ENCODE data around the gene ZFYVE28. TPM values are rescaled to one million over a fixed set of nuclear protein-coding genes. Genes with fewer than 3 reads are reported as not detected.

The ZFYVE28 gene
- total RNA-seq, 1 donor from 2014 or later, result 6.3 TPM

DNA sequence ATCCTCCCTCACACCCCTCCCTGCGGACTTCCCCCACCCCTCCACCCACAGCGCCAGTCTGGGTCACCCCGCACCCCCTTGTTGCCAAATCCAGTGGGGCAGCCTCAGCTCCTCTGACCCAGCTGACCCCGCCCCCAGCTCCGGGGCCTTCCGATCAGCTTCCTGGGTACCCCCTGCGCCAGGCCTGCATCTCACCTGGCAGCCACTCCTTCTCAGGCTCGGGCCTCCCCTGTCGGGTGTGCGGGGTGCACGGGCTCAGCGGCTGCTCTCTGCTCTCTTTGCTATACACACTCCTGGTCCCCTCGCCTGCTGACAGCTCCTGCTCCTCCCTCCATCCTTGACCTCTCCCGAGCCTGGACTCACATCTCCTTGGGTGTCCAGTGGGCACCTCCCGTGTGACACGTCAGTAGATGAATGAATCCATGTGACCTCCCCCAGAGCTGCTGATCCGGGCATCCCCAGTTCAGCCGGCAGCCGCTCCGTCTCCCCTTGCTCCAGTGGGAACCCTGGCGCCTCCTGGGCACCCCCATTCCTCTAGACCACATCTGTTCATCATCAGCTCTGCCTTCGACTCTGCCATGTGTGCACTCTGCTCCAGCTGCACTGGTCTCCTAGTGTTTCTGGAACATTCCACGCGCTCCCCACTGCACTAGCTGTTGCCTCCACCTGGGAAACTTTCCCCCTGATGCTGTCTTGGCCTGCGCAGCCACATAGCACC lies 10.2 kb upstream of the ZFYVE28 start:
- DNase-seq (ENCODE audit: low spot score), result no peak

DNA sequence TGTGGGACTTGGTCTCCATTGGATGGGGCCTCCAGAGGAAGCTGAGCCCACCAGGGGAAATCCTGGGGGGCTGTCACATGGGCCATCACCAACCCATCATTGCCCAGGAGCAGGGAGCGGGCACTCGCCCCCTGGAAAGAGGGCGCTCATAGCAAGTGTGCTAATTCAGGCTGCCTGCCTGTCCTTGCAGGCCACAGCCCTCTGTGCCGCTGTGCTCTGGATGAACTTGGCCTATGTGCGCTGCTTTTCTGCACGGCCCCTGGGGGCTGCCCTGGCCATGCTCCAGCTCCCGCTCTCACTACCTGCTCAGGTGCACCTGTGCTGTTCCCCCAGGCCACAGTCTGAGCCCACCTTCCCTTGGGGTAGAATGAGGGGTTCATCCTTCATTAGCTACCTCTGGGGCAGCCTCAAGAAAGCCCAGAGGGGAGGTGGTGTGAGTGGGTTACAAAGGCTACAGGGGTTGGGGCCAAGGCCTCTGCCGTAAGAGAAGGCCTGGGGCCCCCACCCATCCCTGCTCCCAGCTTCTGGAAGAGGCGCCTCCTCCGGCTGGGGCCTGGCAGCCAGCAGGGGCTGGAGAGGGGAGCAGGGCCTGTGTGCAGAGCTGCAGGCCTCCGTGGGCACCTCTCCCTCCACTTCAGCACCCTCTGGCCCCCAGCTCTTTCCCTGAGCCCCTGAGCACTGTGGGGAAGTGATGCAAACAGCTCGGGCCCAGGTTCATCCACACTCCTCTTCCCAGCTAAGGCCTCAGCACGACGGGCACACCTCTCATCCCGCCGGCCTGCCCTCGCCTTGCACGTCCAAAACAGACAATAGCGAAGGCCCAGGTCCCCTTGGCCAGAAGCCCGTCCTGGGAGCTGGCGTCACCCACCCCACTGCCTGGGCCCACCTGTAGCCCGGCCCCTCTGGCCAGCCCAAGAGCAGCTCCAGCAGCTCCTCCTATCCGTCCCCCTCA lies 9.2 kb upstream of the ZFYVE28 start:
- DNase-seq (ENCODE audit: low spot score), result no peak

DNA sequence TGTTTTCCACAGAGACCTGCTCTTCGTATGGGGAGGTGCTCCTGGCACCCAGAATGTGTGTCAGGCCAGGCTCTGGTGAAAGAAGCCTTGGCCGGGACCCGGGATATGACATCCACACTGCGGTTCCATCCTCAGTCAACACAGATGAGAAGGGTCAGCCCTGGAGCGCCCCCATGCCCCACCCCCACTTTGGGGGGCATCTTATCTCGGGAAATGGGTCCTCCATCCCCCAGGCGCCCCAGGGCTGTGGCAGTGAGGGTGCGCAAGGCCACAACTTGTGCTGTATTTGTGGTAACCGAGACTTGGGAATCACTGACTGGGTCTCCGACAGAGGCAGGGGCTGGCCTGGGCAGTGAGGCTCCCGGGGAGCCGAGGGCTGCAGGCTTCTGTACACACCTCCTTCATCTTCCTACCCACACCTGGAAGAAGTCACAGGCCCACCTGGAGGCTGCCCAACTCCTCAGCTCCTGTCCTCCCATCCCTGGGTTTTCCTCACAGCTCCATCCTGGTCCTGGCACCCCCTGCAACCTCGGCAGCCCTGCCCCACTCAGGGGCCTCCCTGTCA lies 8.3 kb upstream of the ZFYVE28 start:
- DNase-seq (ENCODE audit: low spot score), result no peak

DNA sequence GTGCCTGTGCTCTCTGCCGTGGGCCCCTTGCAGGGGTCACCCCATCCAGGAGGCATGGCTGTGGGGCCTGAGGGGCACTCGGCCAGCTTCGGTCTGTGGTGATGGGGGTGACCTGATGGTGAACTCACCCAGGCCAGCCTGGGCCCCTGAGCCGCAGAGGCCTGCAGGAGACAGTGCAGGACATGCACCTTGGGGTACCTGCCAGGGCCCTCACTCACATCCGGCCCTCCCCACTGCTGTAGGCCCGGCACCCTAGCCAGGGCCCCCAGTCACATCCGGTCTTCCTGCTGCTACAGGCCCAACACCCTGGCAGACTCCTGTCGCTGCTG lies 7.6 kb upstream of the ZFYVE28 start:
- DNase-seq (ENCODE audit: low spot score), result no peak

DNA sequence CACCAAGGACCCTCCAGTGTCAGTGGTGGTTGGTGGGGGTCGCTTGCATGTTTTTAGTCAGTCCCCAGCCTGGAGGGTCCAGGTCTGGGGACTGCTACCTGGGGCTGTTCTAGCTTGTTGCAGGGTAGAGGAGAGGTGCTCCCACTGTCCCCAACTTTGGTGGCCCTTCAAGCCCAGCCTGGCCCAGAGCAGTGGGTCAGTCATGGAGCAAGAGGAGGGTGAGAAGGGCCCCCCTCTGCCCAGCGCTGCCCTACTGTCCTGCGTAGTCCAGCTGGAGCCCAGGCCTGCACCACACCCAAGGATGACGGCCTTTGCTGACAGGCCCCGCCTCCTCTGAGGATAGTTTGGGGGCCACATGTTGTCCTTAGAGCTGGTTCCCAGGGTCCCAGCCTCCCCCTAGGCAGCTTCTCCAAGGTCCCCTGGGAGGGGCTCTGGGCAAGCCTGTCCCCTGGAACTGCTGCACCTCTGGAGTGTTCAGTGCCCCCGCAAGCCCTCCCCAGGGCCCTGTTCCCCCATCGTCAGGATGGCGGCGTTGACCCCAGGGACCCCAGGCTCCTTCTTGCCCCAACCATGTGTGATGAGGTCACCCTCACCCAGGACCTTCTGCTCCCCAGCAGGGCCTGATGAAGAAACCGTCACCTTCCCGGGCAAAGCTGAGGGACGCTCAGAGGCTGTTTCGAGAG lies 7.1 kb upstream of the ZFYVE28 start:
- DNase-seq (ENCODE audit: low spot score), result no peak

DNA sequence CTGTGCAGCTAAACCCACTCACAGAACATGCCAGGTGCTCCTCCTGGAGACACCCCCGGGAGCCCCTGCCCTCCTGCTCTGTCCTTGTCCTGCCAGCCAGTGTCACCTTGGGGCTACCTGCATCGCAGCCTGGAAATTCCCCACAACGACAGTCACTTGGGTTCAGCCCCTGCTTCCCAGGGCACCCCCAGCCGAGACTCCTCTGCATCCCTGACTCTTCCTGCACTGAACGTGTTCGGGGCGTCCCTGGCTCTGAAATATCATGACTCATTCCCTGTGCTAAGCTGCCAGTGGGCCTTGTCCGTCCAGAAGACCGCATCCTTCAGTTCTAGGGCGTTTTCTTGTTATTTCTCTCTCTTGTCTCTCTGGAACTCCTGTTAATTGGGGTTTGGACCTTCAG lies 6.1 kb upstream of the ZFYVE28 start:
- peak; percentile 61 for DNase-seq (ENCODE audit: low spot score)

DNA sequence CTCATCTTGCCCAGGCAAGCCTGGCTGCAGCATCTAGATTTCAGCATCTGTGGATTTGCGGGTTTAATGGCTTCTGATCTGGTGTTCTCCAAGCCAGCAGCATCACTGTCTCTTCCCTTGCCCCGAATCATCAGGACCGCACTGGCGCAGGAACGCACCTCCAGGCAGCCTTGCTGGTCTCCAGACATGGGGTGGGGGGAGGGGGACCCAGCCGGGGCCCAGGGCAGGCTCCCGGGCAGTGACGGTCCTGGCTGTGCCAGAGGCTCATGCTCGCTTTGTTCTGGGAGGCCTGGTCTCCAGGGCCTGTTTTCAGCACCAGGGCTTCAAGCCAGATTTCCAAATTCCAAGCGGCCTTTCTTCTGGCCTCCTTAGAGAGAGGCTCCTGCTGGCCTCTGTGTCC lies 5.2 kb upstream of the ZFYVE28 start:
- DNase-seq (ENCODE audit: low spot score), result no peak

DNA sequence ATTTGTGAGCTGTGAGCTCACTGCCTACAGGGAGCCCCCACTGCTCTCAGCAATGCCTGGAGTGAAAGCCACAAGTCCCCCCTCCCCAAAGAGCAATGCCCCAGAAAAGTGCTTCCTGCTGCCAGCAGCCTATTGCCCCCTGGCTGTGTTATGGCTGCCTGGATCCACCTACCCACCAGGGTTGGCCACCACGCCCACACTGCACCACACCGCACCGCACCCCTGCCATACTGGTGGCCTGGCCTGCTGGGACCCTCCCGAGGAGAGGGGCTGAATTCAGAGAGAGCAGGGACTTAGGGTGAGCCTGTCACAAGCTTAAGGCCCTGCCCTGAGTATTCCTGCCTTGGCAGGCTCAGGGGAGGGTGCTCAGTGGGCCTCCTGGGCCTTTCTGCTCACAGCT lies 4.6 kb upstream of the ZFYVE28 start:
- no peak for DNase-seq (ENCODE audit: low spot score)

DNA sequence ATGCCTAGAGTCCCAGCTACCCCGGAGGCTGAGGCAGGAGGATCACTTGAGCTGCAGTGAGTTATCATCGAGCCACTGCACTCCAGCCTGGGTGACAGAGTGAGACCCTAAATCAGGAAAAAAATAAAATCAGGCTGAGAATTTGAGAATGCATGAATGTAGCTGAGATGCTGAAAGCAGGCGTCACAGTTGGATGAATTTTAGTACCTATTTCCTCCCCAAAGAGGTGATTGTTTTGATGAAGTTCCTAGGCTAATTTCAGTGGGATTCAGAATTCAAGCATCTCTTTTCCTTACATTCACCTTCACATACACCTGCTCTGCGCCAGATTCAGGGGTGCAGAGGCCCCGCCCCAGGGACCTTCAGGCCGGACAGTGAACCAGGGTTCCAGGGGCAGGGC lies 3.5 kb upstream of the ZFYVE28 start:
- no peak for DNase-seq (ENCODE audit: low spot score)

DNA sequence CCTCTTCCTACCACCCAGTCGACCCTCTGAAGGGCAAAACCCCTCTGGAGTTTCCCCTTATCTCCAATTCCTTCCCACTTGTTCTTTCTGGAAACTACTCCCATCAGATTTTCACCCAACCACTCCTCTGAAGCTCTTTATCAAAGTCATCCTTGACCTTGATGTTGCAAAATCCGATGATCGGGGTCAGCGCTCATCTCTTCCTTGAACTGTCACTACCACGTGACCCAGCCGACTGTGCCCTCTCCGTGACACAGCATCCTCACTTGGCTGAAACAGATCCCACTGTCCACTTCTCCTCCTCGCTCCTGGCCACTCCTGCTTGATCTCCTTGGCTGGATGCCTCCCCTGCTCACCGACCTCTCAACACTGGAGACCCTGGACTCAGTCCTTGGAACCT lies 1.4 kb upstream of the ZFYVE28 start:
- no peak for DNase-seq (ENCODE audit: low spot score)

DNA sequence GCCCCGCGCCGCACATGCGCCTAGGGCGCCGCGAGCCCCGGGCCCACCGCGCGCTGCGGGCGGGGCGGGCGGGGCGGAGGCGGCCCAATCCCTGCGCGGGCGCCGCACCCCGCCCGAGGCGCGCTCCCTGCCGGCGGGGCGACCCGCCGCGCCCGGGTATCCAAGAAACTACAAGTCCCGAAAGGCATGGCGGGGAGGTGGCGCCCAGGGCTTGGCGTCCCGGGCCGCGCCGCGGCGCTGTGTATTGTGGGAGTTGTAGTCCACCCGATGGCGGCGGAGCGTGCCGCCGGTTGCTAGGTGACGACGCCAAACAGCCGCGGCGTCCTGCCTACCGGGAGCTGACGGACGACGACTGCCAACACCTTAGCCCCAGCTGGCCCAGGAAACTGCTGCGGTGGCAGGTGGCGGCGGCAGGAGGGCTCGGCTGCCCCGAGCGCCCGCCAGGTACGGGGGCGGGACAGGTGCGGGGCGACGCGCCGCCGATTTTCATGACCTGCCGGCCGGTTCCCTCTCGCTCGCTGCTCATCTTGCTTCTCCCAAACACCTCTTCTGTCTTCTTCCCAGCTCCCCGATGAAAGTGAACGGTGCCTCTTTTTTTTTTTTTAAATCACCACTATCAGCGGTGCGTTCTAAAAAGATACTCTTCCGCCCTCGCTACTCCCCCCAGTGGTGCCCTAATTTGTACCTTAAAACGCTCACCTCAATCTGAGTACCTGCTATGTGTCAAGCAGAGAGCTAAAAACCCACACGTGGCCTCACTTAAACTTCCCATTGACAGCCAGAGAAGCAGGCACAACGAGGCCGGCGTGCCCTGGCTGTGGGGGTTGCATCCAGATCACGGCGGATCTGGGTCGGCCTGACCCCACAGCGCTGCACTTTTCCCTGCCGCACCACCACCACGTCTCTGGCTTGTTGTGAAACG lies 466 bp upstream of the ZFYVE28 start, which contains the start of gene CFAP99:
Gene CFAP99, plus strand, starts transcription at position 306 of the 922 bp plus-strand sequence.
- DNase-seq (ENCODE audit: low spot score), result peak; percentile 92

DNA sequence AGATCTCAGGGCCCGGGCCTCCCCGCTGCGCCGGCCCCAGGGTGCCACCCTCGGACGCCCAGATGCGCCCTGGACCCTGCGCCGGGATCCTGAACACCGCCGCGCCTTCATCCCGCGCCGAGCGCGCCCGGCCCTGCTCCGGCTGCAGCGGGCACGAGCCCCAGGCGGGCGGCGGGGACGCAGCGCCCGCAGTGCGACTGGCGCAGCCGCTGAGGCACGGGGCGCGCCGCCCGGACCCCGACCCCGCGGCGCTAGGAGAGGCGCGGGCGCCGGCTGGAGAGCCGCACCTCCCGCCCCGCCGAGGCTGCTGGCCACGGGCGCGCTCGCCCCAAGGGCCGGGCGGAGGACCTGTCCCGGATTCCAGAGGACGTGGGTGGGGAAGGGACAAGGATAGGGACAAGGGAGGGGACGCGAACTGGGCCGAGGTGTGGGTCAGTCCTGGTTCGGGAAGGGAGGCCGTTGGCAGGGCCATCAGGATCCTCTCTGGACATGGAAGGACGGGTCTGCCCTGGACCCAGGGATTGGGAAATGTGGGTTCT lies 1.1 kb downstream of the ZFYVE28 start:
- no peak for DNase-seq (ENCODE audit: low spot score)

DNA sequence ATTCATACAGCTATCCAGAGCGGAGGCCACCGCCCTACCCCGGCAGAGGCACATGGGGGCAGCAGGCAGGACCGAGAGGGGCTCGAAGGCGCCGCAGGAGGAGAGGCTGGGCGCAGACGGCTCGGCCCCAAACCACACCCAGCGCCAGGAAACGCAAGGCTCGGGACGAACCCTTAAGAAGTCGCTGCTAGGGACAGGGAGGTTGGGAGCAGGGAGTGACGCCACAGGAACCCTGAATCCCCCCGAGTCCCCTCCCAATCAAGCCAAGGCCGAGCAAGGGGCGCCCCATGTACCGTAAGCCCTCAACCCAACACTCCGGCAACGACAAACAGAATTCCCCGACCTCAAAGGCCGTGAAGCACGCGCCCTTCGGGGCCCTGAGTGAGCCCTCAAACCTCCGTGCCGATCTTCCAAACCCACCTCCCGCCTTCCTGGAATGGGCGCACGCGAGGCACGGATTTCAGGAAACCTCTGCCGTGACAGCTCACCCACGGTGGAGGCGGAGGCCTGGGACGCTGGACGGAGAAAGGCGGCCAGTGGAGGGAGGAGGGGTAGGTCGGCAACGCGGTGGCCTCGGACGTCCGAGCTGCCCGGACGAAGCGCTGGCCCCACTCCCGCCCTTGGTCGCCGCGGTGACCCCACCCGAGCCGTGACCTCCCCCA lies 1.8 kb downstream of the ZFYVE28 start:
- DNase-seq (ENCODE audit: low spot score), result no peak

DNA sequence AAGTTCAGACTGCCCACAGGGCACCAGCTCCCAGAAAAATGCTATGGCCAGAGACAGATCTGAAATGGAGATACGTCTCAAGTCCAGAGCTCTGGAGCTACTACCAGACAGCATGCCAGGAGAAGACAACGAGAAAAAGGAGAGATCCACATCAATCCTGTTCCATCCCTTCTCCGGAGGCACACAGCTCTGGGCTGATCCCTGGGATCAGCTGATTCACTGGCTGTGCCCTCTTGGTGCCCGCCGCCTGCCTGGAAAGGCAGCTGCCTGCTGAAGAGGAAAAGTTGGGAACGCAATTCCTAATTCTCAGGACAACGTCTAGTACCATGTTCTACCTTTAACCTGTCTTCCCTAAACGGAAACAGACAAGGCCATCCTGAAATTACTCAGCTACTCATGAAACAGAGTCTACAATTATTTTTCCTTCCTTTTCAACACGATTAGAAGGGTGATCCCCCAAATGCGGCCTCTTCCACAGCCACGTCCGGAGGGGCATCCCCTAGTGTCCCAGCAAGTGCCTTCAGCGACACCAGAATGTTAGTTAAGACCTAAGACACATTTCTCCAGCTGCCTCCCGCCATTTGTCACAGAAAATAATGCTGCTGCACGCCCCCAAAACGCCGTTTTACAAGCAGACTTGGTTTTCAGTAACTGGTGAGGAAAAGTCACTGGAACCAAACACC lies 2.4 kb downstream of the ZFYVE28 start:
- DNase-seq (ENCODE audit: low spot score), result no peak

DNA sequence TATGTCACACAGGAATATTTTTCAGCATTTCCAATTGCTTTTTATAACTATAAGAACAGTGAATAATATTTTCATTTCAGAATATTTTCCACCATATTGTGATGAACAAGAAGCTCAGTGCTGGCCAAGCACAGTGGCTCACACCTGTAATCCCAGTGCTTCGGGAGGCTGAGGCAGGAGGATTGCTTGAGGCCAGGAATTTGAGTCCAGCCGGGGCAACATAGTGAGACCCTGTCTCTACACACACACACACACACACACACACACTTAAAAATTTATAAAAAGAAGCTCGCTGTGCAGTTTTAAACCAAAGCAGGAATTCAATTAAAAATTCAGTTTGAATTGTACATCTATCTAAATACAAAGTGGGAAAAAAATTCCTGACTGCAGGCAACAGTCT lies 3.2 kb downstream of the ZFYVE28 start:
- no peak for DNase-seq (ENCODE audit: low spot score)

DNA sequence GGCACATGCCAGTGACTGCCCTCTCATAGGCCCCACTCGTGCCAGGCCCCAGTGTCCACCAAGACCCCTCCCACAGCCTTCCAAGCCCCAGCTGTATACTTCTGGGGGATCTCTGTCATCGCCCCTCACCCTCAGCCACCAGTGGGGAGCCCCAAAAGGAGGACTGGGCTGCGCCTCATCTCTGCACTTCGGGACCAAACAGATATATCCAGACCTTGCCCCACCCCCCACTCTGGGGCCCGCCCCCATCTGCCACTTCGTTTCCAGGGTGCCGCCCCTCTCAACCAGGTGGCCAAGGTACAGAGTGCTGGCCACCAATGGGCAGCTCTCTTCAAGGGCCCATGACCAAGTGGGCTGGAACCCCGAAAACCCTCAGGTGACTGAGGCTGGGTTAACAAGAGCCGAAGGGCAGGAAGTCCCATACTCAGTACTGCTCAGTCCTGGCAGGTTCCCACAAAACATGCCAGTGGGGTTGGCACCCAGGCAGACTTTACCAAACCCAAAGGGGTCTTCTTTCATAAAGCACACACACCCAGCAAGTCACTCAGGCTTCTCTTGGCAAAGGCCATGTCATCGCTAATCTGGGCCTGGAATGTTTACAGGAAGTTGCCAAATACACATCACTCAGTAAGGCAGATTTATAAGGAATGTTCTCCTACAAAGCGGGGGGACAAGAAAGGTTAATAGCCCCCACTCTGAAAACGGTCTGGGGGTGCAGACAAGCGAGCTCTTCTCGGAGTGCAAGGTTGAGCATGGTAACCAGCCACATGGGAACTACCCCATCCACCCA lies 4.4 kb downstream of the ZFYVE28 start:
- no peak for DNase-seq (ENCODE audit: low spot score)

DNA sequence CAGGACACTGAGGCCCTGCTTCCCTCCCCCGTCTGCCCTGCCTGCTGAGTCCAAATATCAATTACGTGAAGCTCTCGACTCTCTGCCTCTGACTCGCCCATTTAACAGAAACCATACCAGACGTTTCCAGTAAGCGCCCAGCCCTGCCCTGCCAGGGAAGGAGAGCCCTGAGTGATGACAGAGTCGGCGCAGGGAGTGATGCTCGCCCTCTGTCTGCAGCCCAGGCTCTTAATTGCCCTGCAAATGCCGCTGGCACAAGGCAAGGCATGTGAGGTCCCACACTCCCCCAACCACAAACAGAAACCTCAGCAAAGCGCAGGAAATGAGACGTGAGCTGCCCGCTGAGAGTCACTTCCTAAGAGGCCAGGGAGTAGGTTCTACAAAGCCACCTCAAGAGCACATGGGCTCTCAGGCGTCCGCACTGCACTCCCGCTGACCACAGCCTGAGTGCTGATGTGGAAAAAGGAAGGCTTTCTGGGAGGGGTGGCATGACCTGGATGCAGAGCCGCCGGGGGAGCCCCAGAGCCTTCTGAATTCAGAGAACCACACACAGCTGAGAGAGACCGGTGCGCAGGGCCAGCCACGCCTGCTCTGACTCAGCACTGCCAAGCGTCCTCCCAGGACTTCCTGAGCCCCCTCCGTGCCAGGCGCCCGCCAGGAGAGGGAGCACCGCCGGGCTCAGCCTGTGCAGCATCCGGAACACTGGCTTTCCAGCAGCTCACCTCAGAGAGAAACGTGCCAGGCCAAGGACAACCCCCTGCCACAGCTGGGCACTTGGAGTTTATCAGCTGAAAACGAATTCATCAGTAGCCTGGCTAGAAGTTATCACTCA lies 5.3 kb downstream of the ZFYVE28 start:
- peak; percentile 81 for DNase-seq (ENCODE audit: low spot score)

DNA sequence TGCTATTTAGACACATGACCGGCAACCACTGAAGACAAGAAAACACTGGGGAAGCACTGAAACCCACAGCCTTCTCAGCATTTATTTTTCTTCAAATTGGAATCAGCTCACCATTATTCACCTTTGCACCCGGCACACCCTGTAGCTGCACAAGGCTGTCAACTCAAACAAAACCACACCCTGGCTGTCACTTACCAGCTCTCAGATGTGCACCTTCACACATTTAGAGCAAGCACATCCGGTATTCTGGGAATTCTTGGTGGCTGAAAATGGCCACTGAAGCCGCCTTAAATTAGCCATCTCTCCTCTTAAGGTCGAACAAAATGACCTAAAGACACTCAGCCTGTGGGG lies 5.9 kb downstream of the ZFYVE28 start:
- DNase-seq (ENCODE audit: low spot score), result no peak
